Mesenteric fat pad (tissue), 1 donor: Measurements from ENCODE around the gene KCTD15. TPM values are rescaled to one million over a fixed set of nuclear protein-coding genes. Genes with fewer than 3 reads are reported as not detected.

Experiments
- DNase-seq: peaks from one replicate; pipeline ENCODE4 v3.0.0-alpha.2; 2020; ENCODE audit warnings: low spot score
- long read RNA-seq: library from polyadenylated mRNA; unstranded; transcript quantifications from one replicate; pipeline ENCODE4 v2.0.0, GENCODE V29; 2020
- total RNA-seq: library from RNA; stranded (reverse); fragmentation: NEBNext Ultra II Directional; extraction: Animal tissue kit (Norgen Biotek cat#: 25700); gene quantifications from one replicate; pipeline ENCODE4 v1.2.1, GENCODE V29; 2021
- donor health status: DM: yes; HTN: yes; CAD: no.

Gene KCTD15, protein sequence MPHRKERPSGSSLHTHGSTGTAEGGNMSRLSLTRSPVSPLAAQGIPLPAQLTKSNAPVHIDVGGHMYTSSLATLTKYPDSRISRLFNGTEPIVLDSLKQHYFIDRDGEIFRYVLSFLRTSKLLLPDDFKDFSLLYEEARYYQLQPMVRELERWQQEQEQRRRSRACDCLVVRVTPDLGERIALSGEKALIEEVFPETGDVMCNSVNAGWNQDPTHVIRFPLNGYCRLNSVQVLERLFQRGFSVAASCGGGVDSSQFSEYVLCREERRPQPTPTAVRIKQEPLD
- total RNA-seq, result 18.4 TPM
- long read RNA-seq, partial matches to known transcripts, result 3 of 13 reads
- long read RNA-seq, other reads (novel, unspliced or antisense), result 10 of 13 reads

GRCh38 chr19:33796164-33796875 is at the start of gene KCTD15:
KCTD15 (plus strand) TSS chr19:33796870; CDS start chr19:33800455, 3,585 bp downstream.
- DNase-seq, result no peak

- DNase-seq, result no peak
Observed at GRCh38 chr19:33747273-33747672, 49.4 kb upstream of the KCTD15 start.

GRCh38 chr19:33748231-33748630 is 48.4 kb upstream of the KCTD15 start:
- DNase-seq, result no peak

DNA sequence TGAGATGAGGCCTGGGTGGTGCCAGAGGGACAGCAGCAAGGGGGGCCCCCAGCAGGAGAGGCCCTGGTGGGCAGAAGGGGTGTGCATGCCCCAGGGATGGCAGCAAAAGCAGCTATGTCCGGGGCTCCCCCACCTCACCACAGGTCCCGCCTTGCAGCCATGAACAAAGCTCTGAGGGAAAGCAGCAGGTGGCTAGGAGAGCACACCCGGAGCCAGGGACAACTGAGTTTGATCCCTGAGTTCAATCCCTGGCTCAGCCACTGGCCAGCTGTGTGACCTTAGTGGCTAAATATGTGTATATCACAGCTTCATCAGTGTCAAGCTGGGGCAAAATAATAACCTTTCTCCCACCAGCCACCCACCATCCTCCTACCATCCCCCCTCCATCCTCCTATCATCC is 47.7 kb upstream of the KCTD15 start:
- DNase-seq, result no peak

DNA sequence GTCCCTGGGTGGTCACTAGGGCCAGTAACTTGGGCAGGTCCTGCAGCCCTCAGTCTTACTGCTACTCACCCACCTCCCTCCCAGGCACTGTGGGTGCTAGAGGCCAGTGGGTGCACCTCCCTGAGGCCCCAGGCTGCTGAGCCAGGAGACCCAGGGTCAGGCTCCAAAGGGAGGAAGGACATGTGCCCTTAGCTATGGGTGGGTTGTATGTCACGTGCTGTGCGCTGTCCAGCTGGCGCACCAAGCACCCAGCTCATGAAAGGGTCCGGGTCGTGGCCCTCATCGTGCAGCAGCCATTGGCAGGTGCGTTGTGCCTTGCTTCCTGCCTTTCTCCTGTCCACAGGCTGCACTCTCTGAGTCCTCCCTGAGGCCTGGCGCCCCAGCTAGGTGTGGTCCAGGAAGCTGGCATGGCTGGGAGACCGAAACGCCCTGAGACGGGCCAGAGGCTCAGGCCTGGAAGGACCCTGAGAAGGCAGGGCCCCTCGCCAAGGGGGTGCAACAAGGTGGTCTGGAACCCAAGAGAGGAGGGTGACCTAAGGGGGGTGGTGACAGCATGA is 47.0 kb upstream of the KCTD15 start:
- no peak for DNase-seq

GRCh38 chr19:33750587-33751435 is 45.9 kb upstream of the KCTD15 start:
- no peak for DNase-seq

GRCh38 chr19:33751436-33751770 is 45.3 kb upstream of the KCTD15 start:
- no peak for DNase-seq

GRCh38 chr19:33752018-33752800 is 44.5 kb upstream of the KCTD15 start:
- no peak for DNase-seq

DNA sequence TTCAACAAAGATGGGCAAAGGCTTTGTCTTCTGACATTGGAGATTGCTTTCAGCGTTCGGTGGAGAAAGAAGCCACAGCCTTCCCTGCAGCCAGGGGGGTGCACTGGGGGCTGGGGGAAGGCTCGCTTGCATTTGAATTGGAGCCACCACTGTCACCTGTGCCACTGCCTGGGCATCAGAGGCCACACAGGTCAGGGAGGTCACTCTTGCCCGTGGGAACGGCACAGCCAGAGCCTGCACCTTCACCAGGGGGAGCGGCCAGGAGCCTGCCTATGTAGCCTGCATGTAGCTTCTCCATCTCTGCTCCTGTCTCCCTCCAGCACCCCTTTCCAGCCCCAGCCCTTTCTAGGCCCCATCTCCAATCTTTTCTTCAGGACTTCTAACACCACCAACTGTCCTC is 43.7 kb upstream of the KCTD15 start:
- peak; percentile 64 for DNase-seq

GRCh38 chr19:33754361-33754760 is 42.3 kb upstream of the KCTD15 start:
- peak; percentile 47 for DNase-seq

GRCh38 chr19:33755099-33756035 is 41.3 kb upstream of the KCTD15 start:
- no peak for DNase-seq

DNA sequence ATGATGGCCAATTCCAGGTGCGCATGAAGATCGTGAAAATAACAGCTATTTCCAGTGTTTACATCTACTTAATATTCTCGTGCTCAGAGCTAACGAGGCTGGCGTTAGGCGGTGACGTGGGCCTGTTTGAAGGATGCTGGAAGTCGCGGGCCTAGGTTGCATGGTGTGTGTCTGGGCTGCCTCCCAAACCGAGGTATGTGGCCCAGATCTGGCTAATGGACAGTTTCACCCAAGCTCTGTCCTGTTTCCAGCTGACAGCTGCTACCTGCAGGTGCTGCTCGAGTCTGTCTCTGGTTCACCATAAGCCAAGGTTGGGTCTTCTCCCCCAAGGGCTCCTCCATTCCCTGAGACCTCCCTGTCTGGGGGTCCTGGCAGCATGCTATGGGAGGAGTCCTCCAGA is 40.5 kb upstream of the KCTD15 start:
- no peak for DNase-seq

DNA sequence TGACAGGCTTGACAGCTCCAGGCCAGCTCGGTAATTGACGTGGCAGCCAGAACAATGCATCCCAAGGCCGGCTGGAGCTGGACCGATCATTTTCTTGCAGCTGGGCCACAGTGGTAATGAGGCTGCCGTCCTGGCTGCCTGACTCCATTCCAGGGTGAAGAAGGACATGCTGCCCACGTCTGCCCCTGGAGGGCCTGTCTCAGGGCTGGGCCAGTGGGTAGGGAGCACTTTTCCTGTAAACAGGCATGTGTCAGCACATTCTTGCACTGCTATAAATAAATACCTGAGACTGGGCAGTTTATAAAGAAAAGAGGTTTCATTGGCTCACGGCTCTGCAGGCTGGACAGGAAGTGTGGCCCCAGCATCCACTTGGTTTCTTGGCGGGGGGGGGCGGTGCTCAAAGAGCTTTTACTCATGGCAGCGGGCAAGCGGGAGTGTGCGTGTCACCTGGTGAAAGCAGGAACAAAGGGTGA is 38.1 kb upstream of the KCTD15 start:
- DNase-seq, result no peak

- DNase-seq, result no peak
Observed at GRCh38 chr19:33759356-33759755, 37.3 kb upstream of the KCTD15 start.

DNA sequence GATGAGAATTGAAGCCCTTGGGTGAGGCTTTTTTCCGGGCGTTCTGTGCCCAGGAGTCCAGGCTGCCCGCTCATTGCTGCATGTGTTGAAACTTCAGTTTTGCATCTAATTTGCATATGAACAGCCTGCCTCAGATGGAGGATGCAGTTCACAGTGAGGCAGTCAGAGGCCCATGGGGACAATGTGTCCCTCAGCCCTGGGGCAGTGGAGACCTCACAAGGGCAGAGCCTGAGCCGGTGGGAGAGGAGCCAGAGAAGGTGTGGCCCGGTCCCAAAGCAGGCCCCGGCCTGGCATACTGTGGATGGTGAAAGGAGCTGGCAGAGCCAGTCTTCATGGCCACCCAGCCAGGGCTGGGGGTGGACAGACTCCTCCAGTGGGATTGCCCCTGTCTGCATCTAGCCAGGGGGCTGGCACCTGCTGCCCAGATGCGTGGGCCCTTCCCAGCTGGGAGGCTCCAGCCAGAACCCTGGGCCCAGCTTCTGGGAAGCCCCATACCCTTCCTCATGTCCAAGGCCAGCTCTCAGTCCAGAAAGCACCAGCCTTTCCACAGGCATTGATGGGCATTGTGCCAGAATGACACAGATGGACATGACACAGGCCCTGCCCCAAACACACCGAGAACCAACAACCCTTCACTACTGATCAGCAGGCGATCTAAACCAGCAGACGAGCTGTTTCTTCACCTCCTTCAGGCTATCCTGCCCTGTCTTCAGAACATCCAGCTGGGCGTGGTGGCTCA is 32.9 kb upstream of the KCTD15 start:
- DNase-seq, result no peak

GRCh38 chr19:33766623-33767022 is 30.0 kb upstream of the KCTD15 start:
- DNase-seq, result no peak

GRCh38 chr19:33767898-33768413 is 28.7 kb upstream of the KCTD15 start:
- DNase-seq, result no peak

GRCh38 chr19:33769208-33769607 is 27.5 kb upstream of the KCTD15 start:
- DNase-seq, result no peak

DNA sequence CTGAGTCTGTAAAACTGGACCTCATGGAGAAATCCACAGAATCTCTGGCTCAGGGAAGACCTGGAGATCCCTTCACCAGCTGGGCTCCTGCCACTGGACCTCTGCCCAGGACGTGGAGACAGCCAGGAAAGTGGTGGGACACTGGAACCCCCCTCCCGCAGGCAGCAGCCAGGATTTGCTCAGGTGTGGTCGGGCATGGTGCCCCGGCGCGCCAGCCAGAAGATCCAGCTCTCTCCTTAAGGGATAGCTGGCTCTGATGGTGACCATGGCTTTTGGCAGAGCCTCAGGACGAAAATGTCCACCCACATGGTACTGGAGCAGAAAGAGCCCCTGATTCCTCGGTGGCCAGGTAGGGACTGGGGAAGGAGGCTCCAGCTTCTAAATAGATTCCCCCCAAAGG is 26.6 kb upstream of the KCTD15 start:
- DNase-seq, result no peak
